ENCODE results near the gene PLCL1. TPM values are rescaled to one million over a fixed set of nuclear protein-coding genes. Genes with fewer than 3 reads are reported as not detected.

Gene PLCL1
- total and polyA plus RNA-seq, 10 of the 15 experiments (the other 5 are each of a cell fraction or from before 2014, with no cell fraction given) = 0.03 to 1.5 (median 0.22) TPM

GRCh38 chr2:197964720-197965119 is 160.3 kb downstream of the PLCL1 start:
- POLR2A ChIA-PET = no interaction called here
- RAD21 ChIA-PET (ENCODE audit: unreplicated experiment) = no interaction called here
- H3K9me3 ChIP-seq (replicated peaks; ENCODE audit: control insufficient read depth, insufficient read depth, low read length) = no peaks in the 10 kb centered on the region; the same call in 2 of the 3 replicates
- no peak overlapping the region for H3K27ac ChIP-seq (ENCODE audit: control insufficient read depth, insufficient read depth)
- CTCF ChIA-PET = interaction anchor here (1.1 to 1.6 kb wide), 2 partner anchors 82 to 151 kb away, joined by 3 read pairs; no protein-coding TSS in a partner anchor
- no peaks in the 10 kb centered on the region for H3K36me3 ChIP-seq (ENCODE audit: control insufficient read depth in 2 of 2, insufficient read depth in 2 of 2, low read length in 1 of 2)
- no peak overlapping the region for H3K4me2 ChIP-seq (ENCODE audit: control insufficient read depth, insufficient read depth)
- no TSS peak for BruUV-seq (replicated peaks)
- no peak for ATAC-seq
- SMC1A ChIA-PET (ENCODE audit: uncharacterized antibody, unreplicated experiment) = interaction anchor here (0.7 to 3.3 kb wide), 2 partner anchors 18 to 20 kb away, joined by 3 to 15 read pairs; no protein-coding TSS in a partner anchor
- in situ Hi-C loops (cut with MboI) (no loop called here), intact Hi-C loops (cut with micrococcal nuclease; ENCODE audit: unreplicated experiment) (no loop called here)
- FAIRE-seq = no peak
- no peaks in the 10 kb centered on the region for H4K20me1 ChIP-seq (ENCODE audit: control insufficient read depth, insufficient read depth)
- H2AFZ ChIP-seq (ENCODE audit: control insufficient read depth, low read depth, low read length) = no peak overlapping the region
- no peak for DNase-seq (ENCODE audit: low read depth, low spot score)
- no peaks in the 10 kb centered on the region for H3K27me3 ChIP-seq (replicated peaks in 1 of 2; ENCODE audit: control insufficient read depth in 2 of 2, insufficient read depth in 2 of 2, low read length in 1 of 2)
- H3K4me3 ChIP-seq = no peak overlapping the region
- TF ChIP-seq YY1 (IDR thresholded peaks at IDR 0.05; ENCODE audit: low read depth, low read length) = no peak
- no peak for TF ChIP-seq FOXM1 (IDR thresholded peaks at IDR 0.05; ENCODE audit: low read depth, low read length)
- no peak for TF ChIP-seq KAT2A (conservative IDR thresholded peaks at IDR 0.05; ENCODE audit: control insufficient read depth, low read depth, low read length)
- TF ChIP-seq PAX5 (IDR thresholded peaks at IDR 0.05; ENCODE audit: borderline replicate concordance, low read depth, low read length) = no peak
- H3K4me1 ChIP-seq (ENCODE audit: control insufficient read depth, insufficient read depth, low read length) = no peaks in the 10 kb centered on the region
- no peak overlapping the region for H3K9ac ChIP-seq (ENCODE audit: control insufficient read depth, insufficient read depth, low read length)
- H3K79me2 ChIP-seq (ENCODE audit: control insufficient read depth, insufficient read depth, low read length) = no peaks in the 10 kb centered on the region

DNA sequence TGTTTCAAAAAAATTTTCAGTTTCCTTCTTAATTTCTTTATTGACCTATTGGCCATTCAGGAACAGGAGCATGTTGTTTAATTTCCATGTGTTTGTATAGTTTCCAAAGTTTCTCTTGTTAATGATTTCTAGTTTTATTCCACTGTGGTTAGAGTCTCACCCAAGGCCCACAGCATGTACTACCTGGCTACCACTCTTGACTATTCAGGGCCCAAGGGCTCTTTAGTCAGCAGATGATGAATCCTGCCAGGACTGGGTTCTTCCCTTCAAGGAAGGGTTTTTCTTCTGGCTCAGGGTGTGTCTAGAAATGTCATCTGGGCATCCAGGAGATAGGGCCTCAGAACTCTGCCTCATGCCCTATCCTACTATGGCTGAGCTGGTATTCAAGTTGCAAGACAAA is 161.4 kb downstream of the PLCL1 start:
- ChIA-PET POLR2A (no interaction called here), CTCF (no interaction called here), RAD21 (ENCODE audit: unreplicated experiment) (no interaction called here), SMC1A (ENCODE audit: uncharacterized antibody, unreplicated experiment) (interaction anchor here (3.3 kb wide), 1 partner anchor 19 kb away, joined by 15 read pairs; no protein-coding TSS in a partner anchor)
- Histone ChIP-seq H3K4me2 (ENCODE audit: control insufficient read depth, insufficient read depth) (no peak overlapping the region), H3K27me3 (replicated peaks in 1 of 2; ENCODE audit: control insufficient read depth in 2 of 2, insufficient read depth in 2 of 2, low read length in 1 of 2) (no peaks in the 10 kb centered on the region), H3K9me3 (replicated peaks; ENCODE audit: control insufficient read depth, insufficient read depth, low read length) (no peaks in the 10 kb centered on the region; the same call in 2 of the 3 replicates), H4K20me1 (ENCODE audit: control insufficient read depth, insufficient read depth) (no peaks in the 10 kb centered on the region), H3K4me1 (ENCODE audit: control insufficient read depth, insufficient read depth, low read length) (no peaks in the 10 kb centered on the region), H3K4me3 (no peak overlapping the region), H3K9ac (ENCODE audit: control insufficient read depth, insufficient read depth, low read length) (no peak overlapping the region), H3K79me2 (ENCODE audit: control insufficient read depth, insufficient read depth, low read length) (no peaks in the 10 kb centered on the region), H2AFZ (ENCODE audit: control insufficient read depth, low read depth, low read length) (no peak overlapping the region), H3K27ac (ENCODE audit: control insufficient read depth, insufficient read depth) (no peak overlapping the region), H3K36me3 (ENCODE audit: control insufficient read depth in 2 of 2, insufficient read depth in 2 of 2, low read length in 1 of 2) (no peaks in the 10 kb centered on the region)
- intact Hi-C loops (cut with micrococcal nuclease; ENCODE audit: unreplicated experiment) = no loop called here
- FAIRE-seq (no peak), DNase-seq (ENCODE audit: low read depth, low spot score) (no peak), ATAC-seq (no peak)
- no TSS peak for BruUV-seq (replicated peaks)
- in situ Hi-C loops (cut with MboI) = no loop called here
- TF ChIP-seq, protein P1, sequence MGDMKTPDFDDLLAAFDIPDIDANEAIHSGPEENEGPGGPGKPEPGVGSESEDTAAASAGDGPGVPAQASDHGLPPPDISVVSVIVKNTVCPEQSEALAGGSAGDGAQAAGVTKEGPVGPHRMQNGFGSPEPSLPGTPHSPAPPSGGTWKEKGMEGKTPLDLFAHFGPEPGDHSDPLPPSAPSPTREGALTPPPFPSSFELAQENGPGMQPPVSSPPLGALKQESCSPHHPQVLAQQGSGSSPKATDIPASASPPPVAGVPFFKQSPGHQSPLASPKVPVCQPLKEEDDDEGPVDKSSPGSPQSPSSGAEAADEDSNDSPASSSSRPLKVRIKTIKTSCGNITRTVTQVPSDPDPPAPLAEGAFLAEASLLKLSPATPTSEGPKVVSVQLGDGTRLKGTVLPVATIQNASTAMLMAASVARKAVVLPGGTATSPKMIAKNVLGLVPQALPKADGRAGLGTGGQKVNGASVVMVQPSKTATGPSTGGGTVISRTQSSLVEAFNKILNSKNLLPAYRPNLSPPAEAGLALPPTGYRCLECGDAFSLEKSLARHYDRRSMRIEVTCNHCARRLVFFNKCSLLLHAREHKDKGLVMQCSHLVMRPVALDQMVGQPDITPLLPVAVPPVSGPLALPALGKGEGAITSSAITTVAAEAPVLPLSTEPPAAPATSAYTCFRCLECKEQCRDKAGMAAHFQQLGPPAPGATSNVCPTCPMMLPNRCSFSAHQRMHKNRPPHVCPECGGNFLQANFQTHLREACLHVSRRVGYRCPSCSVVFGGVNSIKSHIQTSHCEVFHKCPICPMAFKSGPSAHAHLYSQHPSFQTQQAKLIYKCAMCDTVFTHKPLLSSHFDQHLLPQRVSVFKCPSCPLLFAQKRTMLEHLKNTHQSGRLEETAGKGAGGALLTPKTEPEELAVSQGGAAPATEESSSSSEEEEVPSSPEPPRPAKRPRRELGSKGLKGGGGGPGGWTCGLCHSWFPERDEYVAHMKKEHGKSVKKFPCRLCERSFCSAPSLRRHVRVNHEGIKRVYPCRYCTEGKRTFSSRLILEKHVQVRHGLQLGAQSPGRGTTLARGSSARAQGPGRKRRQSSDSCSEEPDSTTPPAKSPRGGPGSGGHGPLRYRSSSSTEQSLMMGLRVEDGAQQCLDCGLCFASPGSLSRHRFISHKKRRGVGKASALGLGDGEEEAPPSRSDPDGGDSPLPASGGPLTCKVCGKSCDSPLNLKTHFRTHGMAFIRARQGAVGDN (IDR thresholded peaks at IDR 0.05) = no peak
- no peak for TF ChIP-seq CREB1 (IDR thresholded peaks at IDR 0.05; ENCODE audit: low read depth)
